ENCODE data around the gene FHIT.

DNA sequence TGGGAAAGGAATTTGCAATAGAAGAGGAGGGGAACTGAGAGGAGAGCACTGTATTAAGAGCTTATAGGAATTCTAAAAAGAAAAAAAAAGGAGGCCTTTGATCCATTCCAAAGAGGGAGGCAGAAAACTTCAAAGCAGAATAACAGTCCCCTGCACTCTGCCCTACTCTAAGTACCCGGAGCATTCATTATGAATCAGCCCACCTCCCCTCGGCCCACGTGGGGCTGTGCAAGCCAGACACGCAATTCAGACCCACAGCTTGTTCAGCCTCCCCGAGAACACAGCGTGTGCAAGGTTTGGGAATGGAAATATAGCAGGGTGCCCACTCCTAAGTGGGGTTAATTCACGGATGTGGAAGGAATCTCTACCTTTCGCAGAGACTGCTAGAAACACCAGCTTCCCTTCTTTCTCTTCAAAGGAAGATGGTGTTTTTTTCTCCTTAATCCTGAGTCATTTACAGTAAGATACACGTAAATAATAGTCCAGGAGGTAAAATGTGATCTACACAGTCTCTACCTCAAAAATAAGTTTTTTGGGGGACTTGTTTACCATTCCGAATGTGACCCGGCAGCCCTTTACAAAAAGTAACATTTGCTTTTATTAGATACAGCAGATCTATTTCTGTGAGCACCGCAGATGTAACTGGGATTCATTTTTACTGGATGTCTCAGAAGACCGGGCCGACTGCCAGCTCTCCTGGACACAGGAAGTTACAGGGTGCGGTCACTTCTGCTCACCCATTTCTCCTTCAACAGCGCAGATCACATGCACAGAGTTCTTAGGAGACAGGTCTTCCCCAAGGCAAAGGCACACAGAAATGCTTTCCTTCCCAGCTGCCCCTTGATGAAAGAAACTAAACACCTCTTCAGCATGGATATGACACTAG, 1433.0 kb downstream of the FHIT start:
- TF ChIP-seq, protein P1, sequence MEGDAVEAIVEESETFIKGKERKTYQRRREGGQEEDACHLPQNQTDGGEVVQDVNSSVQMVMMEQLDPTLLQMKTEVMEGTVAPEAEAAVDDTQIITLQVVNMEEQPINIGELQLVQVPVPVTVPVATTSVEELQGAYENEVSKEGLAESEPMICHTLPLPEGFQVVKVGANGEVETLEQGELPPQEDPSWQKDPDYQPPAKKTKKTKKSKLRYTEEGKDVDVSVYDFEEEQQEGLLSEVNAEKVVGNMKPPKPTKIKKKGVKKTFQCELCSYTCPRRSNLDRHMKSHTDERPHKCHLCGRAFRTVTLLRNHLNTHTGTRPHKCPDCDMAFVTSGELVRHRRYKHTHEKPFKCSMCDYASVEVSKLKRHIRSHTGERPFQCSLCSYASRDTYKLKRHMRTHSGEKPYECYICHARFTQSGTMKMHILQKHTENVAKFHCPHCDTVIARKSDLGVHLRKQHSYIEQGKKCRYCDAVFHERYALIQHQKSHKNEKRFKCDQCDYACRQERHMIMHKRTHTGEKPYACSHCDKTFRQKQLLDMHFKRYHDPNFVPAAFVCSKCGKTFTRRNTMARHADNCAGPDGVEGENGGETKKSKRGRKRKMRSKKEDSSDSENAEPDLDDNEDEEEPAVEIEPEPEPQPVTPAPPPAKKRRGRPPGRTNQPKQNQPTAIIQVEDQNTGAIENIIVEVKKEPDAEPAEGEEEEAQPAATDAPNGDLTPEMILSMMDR (IDR thresholded peaks at IDR 0.05; ENCODE audit: insufficient read depth, low read length, poor library complexity, severe bottlenecking), result no peak
- no peak for TF ChIP-seq EZH2phosphoT487 (conservative IDR thresholded peaks at IDR 0.05; ENCODE audit: low read length)
